ENCODE results near the gene NEUROG3.

NEUROG3 gene

DNA sequence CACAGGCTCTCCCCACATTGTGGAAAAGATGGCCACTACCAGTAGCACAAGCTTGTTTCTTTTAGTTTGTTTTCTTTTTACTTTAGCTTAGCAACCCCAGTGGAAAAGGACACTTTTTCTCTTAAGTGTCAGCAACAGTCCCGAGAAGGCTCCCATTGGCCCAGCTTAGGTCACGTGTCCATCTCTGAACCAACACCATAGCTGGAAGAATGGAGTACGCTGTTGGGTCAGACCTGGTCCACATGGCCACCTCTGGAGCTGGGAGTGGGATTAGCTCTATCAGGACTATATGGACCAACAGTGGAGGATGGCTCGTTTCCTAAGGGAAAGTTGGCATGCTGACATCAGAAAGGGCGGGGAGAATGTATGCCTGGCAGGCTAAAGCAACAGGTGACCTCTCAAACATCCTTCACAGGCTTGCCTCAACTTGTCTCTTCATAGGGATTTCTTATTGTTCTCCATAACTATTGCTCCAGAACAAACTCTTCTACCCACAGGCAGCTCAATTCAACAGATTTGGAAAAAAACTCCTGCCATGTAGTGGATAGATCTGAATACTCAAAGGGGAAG, 27.6 kb upstream of the NEUROG3 start:
- TF ChIP-seq, protein P1, sequence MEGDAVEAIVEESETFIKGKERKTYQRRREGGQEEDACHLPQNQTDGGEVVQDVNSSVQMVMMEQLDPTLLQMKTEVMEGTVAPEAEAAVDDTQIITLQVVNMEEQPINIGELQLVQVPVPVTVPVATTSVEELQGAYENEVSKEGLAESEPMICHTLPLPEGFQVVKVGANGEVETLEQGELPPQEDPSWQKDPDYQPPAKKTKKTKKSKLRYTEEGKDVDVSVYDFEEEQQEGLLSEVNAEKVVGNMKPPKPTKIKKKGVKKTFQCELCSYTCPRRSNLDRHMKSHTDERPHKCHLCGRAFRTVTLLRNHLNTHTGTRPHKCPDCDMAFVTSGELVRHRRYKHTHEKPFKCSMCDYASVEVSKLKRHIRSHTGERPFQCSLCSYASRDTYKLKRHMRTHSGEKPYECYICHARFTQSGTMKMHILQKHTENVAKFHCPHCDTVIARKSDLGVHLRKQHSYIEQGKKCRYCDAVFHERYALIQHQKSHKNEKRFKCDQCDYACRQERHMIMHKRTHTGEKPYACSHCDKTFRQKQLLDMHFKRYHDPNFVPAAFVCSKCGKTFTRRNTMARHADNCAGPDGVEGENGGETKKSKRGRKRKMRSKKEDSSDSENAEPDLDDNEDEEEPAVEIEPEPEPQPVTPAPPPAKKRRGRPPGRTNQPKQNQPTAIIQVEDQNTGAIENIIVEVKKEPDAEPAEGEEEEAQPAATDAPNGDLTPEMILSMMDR (IDR thresholded peaks at IDR 0.05): no peak

DNA sequence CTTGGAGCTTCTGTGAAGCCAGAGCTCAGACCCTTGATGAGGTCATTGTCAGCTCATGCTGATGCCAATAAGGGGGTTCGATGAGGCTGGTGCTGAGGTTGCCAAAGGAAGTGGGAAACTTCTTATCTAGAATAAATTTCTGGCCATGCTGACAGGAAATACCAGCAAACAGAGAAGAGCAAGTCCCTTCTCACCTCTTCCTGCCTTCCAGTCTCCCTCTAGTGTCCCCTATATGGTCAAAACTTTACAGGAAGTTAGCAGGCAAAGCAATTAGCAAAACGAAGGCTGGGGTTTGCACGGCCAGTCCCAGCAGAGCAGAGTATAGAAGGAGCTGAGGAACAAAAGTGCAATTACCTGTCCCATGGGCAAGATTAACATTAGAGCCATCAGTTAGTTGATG, 15.1 kb upstream of the NEUROG3 start:
- TF ChIP-seq, protein P1 (IDR thresholded peaks at IDR 0.05): no peak

DNA sequence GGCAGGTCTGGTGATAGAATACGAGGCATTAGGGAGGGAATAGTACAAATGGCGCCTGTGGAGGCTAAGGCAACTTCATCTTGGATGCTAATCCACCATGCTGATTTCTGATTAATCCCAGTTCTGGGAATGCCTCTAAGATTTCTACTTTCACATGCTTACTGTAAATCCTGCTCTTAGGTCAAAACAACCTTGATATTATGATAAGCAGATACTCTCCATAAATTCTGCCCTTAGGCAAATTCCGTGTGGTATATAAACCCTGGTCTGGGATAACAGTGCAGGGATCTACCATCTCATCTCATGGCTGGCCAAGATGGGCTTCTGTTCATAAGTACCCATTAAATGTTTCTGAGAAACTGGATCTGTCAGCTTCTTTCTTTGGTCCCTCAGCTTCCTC, 11.4 kb upstream of the NEUROG3 start:
- TF ChIP-seq, protein P1 (IDR thresholded peaks at IDR 0.05): no peak

DNA sequence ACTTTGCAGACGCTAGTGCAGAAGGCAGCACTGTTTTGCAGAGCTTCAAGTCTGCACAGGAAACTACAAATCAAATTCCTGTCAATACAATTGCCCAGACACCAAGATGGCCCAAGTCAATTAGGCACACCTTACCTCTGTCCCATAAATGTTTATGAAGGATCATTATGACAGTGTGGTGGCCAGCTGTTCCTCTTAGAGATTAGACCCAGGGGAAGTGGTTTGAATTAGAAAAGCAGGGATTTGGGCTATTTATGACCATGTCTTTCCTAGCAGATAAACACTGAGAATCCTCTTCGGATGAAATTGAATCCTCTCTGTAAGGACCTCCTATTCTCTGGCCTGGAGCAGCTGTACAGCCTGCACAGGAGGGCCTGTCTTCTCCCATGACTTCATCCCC, 9.9 kb upstream of the NEUROG3 start:
- TF ChIP-seq, protein P1 (IDR thresholded peaks at IDR 0.05): no peak

DNA sequence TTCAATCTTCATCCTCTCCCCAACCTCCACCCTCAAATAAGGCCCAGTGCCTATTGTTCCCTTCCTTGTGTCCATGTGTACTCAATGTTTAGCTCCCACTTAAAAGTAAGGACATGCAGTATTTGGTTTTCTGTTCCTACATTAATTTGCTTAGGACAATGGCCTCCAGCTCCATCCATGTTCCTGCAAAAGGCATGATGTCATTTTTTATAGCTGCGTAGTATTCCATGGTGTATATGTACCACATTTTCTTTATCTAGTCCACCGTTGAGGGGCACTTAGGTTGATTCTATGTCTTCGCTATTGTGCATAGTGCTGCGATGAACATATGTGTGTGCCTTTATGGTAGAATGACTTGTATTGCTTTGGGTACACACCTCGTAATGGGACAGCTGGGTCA, 7.2 kb upstream of the NEUROG3 start:
- TF ChIP-seq, protein P1 (IDR thresholded peaks at IDR 0.05): no peak

DNA sequence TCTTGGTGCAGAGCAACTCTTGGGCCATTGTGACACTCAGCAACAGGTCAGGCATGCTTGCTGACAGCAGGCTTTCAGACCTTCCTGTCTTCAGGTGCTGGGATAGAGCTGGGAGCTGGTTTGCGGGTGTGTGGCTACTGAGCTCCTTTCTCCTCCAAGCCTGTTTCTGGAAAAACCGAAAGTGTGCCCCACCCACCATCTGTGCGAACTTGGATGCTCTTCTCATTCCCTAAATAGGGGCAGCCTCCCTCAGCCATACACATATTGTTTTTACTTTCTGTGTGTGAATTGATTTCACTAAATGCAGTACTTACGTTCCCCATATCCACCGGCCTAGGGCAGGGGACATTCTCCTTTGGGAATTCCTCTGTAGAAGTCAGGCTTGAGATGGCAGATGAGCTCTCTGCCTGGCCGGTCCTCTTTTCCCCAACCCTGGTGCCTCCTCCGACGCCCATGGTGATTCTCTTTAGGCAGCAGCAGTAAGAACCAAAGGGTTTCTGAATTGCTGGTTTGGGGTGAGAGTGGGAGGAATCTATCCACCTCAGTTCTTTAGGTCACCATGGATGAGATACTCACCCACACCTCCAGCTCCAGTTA, 6.3 kb upstream of the NEUROG3 start:
- TF ChIP-seq, protein P1 (IDR thresholded peaks at IDR 0.05): no peak

DNA sequence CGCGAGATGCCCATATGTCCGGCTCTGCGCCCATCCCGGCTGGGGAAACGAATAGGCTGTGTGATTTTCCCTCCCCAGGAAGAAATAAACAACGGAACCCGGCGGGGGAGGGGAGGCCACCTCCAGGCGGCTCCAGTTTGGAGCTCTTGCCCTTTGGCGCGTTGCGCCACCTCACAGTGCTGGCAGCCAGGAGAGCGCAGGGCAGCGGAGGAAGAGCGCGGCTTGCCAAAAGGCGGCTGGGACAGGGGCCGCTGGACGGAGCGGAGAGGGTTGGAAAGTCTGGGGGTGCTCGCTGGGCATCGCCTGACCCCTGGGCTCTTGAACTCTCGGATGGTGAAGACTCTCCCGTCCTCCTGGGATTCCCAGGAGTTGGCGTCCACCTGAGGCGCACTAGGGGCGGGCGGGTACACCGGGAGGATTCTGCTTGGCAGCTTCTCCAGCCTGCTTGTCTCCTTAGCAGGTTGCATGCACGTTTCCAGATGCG, 5.3 kb upstream of the NEUROG3 start:
- TF ChIP-seq, protein P1 (IDR thresholded peaks at IDR 0.05): no peak

Measured in LNCAP (cell line).